ENCODE results near the gene WDR70. TPM values are rescaled to one million over a fixed set of nuclear protein-coding genes. Genes with fewer than 3 reads are reported as not detected.
"Not testable (repeated sequence)": the region's sequence is repeated elsewhere in the genome, so short reads cannot be mapped to it uniquely, and the experiment has no call there.

The WDR70 gene
- polyA plus RNA-seq, 1 of the 3 experiments (the other 2 are of a cell fraction), result 14.2 TPM

DNA sequence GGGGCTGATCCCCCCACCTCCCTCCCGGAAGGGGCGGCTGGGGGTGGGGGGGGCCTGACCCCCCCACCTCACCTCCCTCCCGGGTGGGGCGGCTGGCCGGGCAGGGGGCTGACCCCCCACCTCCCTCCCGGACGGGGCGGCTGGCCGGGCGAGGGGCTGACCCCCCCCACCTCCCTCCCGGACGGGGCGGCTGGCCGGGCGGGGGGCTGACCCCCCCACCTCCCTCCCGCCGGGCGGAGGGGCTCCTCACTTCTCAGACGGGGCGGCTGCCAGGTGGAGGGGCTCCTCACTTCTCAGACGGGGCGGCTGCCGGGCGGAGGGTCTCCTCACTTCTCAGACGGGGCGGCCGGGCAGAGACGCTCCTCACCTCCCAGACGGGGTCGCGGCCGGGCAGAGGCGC lies 36.3 kb downstream of the WDR70 start:
- H3K9me2 ChIP-seq; H3K4me3 ChIP-seq (ENCODE audit: low read depth in 2 of 2, low read length in 1 of 2); H3F3A ChIP-seq (replicated peaks; ENCODE audit: insufficient read depth); H3K79me2 ChIP-seq (ENCODE audit: insufficient read depth); H3K27ac ChIP-seq (ENCODE audit: low read depth in 2 of 2, low read length in 1 of 2); DNase-seq; POLR2A ChIA-PET; H3K9ac ChIP-seq; H3K4me1 ChIP-seq (ENCODE audit: control insufficient read depth in 1 of 2, insufficient read depth in 2 of 2, low read depth in 1 of 2, low read length in 1 of 2); H4K20me1 ChIP-seq (ENCODE audit: insufficient read depth); H3K4me2 ChIP-seq; CTCF ChIA-PET; H2AFZ ChIP-seq (ENCODE audit: low read depth); H3K9me3 ChIP-seq; H3K27me3 ChIP-seq (ENCODE audit: insufficient read depth): not testable (repeated sequence)
- H3K36me3 ChIP-seq (replicated peaks in 1 of 2; ENCODE audit: control insufficient read depth in 1 of 2, insufficient read depth in 2 of 2, low read length in 1 of 2), result peaks cover 3 to 16% of the 10 kb centered on the region in 2 experiments
- WGBS (ENCODE audit: low lambda C conversion rate), result no CpG with 5 or more reads among the region's 33 CpGs

DNA sequence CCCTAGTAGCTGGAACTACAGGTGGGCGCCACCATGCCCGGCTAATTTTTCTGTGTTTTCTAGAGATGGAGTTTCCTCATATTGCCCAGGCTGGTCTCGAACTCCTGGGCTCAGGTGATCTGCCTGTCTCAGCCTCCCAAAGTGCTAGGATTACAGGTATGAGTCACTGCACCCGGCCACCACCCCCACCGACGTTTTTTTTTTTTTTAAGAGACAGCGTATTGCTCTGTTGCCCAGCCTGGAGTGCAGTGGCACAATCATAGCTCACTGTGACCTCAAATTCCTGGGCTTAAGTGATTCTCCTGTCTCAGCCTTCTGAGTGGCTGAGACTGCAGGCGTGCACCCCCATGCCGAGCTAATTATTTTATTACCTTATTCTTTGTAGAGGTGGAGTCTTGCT lies 38.2 kb downstream of the WDR70 start:
- H3K27ac ChIP-seq (ENCODE audit: low read depth in 2 of 2, low read length in 1 of 2), result no peak overlapping the region
- H3K79me2 ChIP-seq (ENCODE audit: insufficient read depth), result no peaks in the 10 kb centered on the region
- peaks cover 4% of the 10 kb centered on the region for H3F3A ChIP-seq (replicated peaks; ENCODE audit: insufficient read depth)
- H2AFZ ChIP-seq (ENCODE audit: low read depth), result no peak overlapping the region
- no peaks in the 10 kb centered on the region for H3K9me2 ChIP-seq
- peaks cover 0 to 15% of the 10 kb centered on the region in 2 experiments for H3K36me3 ChIP-seq (replicated peaks in 1 of 2; ENCODE audit: control insufficient read depth in 1 of 2, insufficient read depth in 2 of 2, low read length in 1 of 2)
- no peaks in the 10 kb centered on the region for H3K27me3 ChIP-seq (ENCODE audit: insufficient read depth)
- H3K4me1 ChIP-seq (ENCODE audit: control insufficient read depth in 1 of 2, insufficient read depth in 2 of 2, low read depth in 1 of 2, low read length in 1 of 2), result peaks cover 0 to 3% of the 10 kb centered on the region in 2 experiments; a peak in 1 of 4 replicates
- H3K9ac ChIP-seq, result no peak overlapping the region
- no peaks in the 10 kb centered on the region for H3K9me3 ChIP-seq
- CTCF ChIA-PET, result interaction anchor here (0.9 kb wide), 1 partner anchor 775 kb away, joined by 3 read pairs; no protein-coding TSS in a partner anchor
- POLR2A ChIA-PET, result no interaction called here
- no peak overlapping the region for H3K4me2 ChIP-seq
- TF ChIP-seq, protein P1, sequence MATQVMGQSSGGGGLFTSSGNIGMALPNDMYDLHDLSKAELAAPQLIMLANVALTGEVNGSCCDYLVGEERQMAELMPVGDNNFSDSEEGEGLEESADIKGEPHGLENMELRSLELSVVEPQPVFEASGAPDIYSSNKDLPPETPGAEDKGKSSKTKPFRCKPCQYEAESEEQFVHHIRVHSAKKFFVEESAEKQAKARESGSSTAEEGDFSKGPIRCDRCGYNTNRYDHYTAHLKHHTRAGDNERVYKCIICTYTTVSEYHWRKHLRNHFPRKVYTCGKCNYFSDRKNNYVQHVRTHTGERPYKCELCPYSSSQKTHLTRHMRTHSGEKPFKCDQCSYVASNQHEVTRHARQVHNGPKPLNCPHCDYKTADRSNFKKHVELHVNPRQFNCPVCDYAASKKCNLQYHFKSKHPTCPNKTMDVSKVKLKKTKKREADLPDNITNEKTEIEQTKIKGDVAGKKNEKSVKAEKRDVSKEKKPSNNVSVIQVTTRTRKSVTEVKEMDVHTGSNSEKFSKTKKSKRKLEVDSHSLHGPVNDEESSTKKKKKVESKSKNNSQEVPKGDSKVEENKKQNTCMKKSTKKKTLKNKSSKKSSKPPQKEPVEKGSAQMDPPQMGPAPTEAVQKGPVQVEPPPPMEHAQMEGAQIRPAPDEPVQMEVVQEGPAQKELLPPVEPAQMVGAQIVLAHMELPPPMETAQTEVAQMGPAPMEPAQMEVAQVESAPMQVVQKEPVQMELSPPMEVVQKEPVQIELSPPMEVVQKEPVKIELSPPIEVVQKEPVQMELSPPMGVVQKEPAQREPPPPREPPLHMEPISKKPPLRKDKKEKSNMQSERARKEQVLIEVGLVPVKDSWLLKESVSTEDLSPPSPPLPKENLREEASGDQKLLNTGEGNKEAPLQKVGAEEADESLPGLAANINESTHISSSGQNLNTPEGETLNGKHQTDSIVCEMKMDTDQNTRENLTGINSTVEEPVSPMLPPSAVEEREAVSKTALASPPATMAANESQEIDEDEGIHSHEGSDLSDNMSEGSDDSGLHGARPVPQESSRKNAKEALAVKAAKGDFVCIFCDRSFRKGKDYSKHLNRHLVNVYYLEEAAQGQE (IDR thresholded peaks at IDR 0.05; ENCODE audit: low read depth, low read length), result no peak
- no peak for TF ChIP-seq MEF2A (IDR thresholded peaks at IDR 0.05; ENCODE audit: borderline replicate concordance, low read depth)
- no peak for TF ChIP-seq FOSL2 (IDR thresholded peaks at IDR 0.05; ENCODE audit: borderline replicate concordance, low read depth)
- no peak for TF ChIP-seq POLR2AphosphoS5 (IDR thresholded peaks at IDR 0.05; ENCODE audit: low read depth, low read length)
- TF ChIP-seq RXRA (IDR thresholded peaks at IDR 0.05; ENCODE audit: borderline replicate concordance, low read depth), result no peak
- TF ChIP-seq RAD21 (IDR thresholded peaks at IDR 0.05; ENCODE audit: low read length), result no peak
- TF ChIP-seq FOXM1 (IDR thresholded peaks at IDR 0.05; ENCODE audit: low read depth), result no peak
- TF ChIP-seq YY1 (IDR thresholded peaks at IDR 0.05; ENCODE audit: low read depth), result no peak
- no peak for TF ChIP-seq NFIC (IDR thresholded peaks at IDR 0.05; ENCODE audit: borderline replicate concordance)
- TF ChIP-seq, protein P2, sequence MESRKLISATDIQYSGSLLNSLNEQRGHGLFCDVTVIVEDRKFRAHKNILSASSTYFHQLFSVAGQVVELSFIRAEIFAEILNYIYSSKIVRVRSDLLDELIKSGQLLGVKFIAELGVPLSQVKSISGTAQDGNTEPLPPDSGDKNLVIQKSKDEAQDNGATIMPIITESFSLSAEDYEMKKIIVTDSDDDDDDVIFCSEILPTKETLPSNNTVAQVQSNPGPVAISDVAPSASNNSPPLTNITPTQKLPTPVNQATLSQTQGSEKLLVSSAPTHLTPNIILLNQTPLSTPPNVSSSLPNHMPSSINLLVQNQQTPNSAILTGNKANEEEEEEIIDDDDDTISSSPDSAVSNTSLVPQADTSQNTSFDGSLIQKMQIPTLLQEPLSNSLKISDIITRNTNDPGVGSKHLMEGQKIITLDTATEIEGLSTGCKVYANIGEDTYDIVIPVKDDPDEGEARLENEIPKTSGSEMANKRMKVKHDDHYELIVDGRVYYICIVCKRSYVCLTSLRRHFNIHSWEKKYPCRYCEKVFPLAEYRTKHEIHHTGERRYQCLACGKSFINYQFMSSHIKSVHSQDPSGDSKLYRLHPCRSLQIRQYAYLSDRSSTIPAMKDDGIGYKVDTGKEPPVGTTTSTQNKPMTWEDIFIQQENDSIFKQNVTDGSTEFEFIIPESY (IDR thresholded peaks at IDR 0.05; ENCODE audit: borderline replicate concordance, low read depth), result no peak
- H4K20me1 ChIP-seq (ENCODE audit: insufficient read depth), result no peaks in the 10 kb centered on the region
- no peak overlapping the region for H3K4me3 ChIP-seq (ENCODE audit: low read depth in 2 of 2, low read length in 1 of 2)
- DNase-seq, result no peak
- WGBS (ENCODE audit: low lambda C conversion rate), result 87% methylated on average over 9 of the region's 9 CpGs
